ENCODE measurements around the gene HGFAC.
A peak's percentile ranks its signal among the peaks of the same experiment; 100 is the strongest.
"Not testable (repeated sequence)": the region's sequence is repeated elsewhere in the genome, so short reads cannot be mapped to it uniquely, and the experiment has no call there.

The HGFAC gene

GRCh38 chr4:3442959-3443749, 1.4 kb downstream of the HGFAC start:
- peak; percentile 75 for DNase-seq (ENCODE audit: low spot score)

GRCh38 chr4:3443750-3444309, 2.1 kb downstream of the HGFAC start:
- DNase-seq (ENCODE audit: low spot score): no peak

DNA sequence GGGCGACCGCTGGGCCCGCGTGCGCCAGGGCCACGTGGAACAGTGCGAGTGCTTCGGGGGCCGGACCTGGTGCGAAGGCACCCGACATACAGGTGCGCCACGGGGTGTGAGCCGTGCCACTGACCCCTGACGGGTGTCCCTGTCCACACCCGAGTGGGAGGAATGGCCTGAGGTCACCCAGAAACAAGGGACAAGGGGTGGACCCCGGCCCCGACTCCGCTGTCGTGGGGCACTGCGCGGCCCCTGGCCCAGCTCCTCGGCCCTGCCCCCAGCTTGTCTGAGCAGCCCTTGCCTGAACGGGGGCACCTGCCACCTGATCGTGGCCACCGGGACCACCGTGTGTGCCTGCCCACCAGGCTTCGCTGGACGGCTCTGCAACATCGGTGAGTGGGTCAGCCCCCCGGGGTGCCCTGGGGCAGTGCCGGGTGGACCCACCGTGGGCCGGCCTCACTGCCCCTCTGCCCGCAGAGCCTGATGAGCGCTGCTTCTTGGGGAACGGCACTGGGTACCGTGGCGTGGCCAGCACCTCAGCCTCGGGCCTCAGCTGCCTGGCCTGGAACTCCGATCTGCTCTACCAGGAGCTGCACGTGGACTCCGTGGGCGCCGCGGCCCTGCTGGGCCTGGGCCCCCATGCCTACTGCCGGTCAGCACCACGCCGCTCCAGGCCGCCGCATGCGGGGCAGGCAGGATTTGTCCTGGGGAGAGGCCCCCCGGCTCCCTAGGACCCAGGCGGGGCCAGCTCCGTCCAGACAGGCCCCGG, 2.8 kb downstream of the HGFAC start:
- no peak for DNase-seq (ENCODE audit: low spot score)

DNA sequence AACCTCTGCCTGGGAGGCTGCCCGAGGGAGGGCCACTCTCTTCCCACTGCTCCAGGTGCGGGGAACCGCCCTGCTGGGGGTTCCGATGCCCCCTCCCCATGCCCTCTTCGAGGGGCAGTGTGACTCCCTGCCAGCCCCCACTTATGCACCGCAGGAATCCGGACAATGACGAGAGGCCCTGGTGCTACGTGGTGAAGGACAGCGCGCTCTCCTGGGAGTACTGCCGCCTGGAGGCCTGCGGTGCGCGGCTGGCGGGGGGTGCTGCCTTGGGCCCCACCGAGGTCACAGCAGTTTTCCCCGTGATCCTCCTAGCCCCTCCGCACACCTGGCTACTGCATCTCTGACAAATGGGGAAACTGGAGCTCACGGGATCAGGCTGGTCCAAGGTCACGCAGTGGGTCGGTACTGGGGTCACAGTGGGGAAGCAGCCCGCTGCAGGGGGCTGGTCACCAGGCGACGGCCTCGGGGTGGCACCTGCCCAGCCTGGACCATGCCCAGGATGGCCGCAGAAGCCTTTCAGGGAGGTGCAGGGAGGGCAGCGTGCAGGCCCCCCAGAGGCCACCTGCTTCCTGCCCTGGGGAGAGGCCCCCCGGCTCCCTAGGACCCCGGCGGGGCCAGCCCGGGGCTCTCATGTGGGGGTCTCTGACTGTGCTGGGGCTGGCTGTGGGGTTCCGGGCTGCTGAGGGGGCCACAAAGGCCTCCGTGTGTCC, 3.5 kb downstream of the HGFAC start:
- no peak for DNase-seq (ENCODE audit: low spot score)

DNA sequence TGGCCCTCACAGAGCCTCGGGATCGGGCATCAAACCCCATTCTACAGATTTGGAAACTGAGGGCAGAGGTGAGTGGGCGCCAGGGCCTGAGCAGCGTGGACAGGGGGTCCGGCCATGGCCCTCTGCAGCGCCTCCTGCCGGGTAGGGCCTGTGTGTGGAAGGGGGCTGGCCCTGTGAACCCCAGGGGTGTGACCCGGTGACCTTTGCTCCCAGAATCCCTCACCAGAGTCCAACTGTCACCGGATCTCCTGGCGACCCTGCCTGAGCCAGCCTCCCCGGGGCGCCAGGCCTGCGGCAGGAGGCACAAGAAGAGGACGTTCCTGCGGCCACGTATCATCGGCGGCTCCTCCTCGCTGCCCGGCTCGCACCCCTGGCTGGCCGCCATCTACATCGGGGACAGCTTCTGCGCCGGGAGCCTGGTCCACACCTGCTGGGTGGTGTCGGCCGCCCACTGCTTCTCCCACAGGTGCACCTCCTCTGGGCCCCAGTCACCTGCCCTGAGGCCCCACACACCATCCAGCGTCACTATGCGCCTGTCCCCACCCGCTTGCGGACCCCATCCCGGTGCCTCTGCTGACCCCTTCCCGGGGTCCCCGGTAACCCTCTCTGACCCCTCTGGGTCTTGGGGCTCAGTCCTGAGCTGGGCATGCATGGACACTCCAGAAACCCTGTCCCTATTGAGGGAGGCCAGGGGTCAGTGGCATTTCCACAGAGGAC, 4.2 kb downstream of the HGFAC start:
- DNase-seq (ENCODE audit: low spot score): no peak

DNA sequence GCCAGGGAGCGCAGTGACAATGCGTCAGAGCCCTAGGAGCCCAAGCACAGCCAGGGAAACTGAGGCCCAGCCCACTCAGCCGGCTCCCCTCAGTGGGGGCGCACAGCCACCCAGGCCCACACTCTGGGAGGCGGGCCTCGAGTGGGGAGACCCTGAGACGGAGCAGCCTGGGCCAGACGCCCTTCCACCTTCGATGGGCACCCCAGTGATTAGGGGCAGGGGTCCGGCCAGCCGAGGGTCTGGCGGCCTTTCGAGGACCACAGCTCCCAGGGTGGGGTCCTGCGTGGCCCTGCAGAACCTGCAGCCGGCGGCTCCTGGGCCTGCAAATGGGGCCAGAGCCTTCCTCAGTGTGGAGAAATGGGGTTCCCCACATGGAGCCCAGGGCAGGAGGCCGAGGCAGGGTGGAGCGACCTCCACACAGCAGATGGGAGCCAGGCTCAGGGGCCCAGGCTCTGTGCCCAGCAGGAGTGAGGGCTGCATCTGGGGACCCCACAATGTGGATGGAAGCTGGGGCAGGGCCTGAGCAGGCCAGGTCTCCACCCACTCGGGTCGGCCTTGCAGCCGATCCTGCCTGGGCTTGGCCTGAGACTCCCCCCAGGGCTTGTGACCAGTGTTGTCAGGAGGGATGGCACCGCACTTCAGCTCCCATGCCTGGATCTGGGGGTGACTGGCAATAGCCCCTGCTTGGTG, 5.0 kb downstream of the HGFAC start:
- DNase-seq (ENCODE audit: low spot score): no peak

GRCh38 chr4:3447431-3448395, 5.9 kb downstream of the HGFAC start:
- DNase-seq (ENCODE audit: low spot score): no peak

DNA sequence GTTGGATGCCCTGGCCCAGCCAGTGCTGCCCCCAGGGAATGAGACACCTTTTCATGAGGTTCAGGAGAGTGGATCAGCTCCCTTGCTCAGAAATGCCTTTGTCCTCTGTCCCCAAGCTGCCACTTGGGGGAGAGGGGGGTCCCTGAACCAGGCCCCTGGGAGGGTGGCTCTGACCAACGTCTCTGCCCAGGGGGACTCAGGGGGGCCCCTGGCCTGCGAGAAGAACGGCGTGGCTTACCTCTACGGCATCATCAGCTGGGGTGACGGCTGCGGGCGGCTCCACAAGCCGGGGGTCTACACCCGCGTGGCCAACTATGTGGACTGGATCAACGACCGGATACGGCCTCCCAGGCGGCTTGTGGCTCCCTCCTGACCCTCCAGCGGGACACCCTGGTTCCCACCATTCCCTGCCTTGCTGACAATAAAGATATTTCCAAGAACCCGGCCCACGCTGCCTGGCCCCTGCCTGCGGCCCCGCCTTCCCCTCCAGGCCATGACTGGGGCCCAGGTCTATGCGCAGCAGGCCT, 7.3 kb downstream of the HGFAC start:
- DNase-seq (ENCODE audit: low spot score): no peak

DNA sequence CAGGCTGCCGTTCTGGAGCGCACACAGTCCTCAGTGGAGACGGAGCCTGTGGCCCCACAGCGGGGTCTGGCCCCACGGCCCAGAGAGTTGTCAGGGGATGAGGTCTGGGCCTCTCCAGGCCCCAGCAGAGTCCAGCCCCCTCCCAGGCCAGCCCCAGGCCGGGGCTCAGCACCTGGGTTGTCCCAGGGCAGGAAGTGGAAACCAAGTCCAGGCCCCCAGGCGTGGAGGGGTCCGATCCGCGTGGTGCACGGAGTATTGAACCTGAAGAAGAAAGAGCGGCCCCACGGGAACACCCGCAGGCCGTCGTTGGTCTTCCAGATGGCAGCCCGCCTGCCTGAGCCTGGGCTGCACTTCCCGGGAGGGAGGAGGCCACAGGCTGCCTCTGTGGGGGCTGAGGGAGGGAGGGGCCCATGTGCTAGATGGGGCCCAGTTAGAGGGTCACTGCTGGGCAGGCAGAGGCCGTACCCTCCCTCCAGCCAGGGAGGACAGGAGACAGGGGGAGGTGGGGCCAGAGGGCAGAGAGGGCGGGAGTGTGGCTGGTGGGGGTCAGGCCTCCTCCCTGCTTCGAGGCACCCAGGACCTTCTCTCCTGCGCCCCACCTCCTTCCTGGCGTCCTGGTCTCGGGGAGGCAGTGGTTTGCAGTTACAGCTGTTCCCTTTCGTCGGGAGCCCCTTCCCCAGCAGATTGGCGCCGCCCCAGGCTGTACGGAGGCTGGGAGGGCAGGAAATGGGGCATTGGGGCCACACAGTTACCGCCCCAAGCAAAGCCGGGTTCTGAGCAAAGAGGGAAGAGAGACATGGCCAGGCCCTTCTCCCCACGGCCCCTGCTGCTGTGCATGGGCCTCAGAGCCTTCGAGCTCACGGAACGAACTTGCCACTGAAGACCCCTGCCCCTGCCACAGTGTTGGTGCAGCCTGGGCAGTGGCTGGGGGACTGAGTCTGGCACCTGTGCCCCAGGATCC, 8.1 kb downstream of the HGFAC start:
- DNase-seq (ENCODE audit: low spot score): no peak

DNA sequence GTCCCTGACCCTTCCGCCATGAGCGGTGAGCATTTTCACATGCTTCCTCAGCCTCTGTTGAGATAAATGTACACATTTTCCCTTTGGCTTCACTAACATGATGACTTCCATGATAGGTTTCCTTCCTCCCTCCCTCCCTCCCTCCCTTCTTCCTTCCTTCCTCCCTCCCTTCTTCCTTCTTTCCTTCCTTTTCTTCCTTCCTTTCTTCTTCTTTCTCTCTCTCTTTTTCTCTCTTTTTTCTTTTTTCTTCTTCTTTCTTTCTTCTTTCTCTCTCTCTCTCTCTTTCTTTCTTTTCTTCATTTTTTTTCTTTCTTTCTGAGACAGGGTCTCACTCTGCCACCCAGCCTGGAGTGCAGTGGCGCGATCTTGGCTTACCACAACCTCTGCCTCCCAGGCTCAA, 8.9 kb downstream of the HGFAC start:
- no peak for DNase-seq (ENCODE audit: low spot score)

DNA sequence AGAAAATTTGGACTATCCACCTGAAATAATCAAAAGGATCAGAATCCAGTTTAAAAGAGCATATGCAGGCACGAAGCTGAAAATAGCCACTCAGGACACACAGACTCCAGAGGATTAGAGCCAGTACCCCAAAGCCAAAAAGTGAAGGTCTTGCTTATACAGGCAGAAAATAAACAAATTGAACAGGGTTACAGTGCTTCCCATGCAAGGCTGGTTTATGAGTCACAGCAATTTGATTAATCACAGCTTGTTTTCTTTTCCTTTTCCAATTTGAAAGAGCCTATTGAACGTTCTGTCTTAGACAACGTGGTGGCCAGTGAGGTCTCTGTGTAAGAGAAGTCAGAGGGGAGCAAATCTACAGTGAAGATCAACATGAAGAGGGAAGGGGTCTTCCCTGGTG, 10.2 kb downstream of the HGFAC start:
- DNase-seq (ENCODE audit: low spot score): no peak

- DNase-seq (ENCODE audit: low spot score): no peak
Measured at GRCh38 chr4:3452376-3452775, 10.6 kb downstream of the HGFAC start.

DNA sequence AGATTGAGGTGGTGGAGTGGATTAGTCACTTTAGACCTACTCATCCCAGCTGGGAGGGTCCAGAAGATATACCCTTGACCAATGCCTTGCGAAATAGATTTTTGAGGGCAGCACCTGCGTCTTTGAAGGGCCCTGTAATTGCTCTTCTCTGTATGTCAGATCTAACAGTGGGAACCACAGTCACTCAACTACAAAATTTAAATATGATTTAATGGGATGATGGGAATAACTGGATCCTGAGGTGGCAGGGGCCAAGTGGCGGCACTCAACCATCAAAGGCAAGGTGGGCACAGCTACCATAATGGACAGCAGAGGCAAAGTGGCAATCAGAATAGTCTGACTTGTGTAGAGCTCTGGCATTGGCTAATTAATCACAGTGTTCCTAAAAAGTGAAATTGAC, 13.8 kb downstream of the HGFAC start:
- not testable (repeated sequence) for DNase-seq (ENCODE audit: low spot score)

DNA sequence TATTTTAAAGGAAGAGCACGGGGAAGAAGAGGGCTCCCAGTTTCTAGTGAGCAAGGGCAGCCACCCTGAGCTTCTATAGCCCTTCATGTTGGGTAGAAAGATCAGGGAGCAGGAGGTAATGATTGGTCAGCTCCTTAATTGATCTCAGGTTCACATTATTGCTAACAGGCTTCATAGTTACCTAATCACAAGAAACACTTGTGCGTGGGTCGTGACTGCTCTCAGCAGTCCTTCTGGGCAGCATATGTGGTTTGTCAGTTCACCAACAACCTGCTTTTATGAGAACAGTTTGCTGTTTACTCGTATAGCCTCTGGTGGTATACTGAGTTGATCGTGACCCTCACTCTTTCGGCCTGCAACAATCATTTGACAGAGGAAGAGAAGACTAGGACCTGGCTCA, 16.6 kb downstream of the HGFAC start:
- DNase-seq (ENCODE audit: low spot score): no peak

DNA sequence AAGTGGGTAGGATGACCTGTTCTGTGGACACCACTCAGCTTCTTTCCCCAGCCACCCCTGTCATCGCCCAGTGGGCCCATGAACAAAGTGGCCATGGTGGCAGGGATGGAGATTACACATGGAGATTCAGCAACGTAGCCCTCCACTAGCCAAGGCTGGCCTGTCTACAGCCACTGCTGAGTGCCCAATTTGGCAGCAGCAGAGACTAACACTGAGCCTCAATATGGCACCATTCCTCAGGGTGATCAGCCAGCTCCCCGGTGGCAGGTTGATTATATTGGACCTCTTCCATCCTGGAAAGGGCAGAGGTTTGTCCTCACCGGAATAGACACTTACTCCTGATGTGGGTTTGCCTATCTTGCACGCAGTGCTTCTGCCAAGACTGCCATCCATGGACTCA, 17.4 kb downstream of the HGFAC start:
- not testable (repeated sequence) for DNase-seq (ENCODE audit: low spot score)

DNA sequence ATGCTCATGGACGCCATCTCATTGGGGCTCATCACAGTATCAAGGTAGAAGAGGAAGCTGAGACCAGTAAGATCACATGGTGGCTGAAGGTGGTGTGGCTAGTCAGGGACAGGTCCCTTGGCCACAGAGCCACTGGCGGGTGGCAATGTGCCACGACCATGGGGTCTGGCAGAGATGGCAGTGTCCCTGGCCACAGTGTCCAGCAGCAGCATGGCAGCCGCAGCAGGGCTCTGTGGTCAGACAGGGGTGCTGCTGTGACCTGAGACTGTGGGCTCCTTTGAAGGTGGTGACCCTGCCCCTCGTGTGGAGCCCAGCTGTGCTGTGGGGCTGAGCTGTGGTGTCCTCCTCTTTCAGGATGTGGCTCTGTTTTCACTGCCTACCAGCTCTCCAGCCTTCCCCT, 19.2 kb downstream of the HGFAC start:
- no peak for DNase-seq (ENCODE audit: low spot score)

GRCh38 chr4:3461515-3462291, 19.9 kb downstream of the HGFAC start:
- DNase-seq (ENCODE audit: low spot score): no peak

DNA sequence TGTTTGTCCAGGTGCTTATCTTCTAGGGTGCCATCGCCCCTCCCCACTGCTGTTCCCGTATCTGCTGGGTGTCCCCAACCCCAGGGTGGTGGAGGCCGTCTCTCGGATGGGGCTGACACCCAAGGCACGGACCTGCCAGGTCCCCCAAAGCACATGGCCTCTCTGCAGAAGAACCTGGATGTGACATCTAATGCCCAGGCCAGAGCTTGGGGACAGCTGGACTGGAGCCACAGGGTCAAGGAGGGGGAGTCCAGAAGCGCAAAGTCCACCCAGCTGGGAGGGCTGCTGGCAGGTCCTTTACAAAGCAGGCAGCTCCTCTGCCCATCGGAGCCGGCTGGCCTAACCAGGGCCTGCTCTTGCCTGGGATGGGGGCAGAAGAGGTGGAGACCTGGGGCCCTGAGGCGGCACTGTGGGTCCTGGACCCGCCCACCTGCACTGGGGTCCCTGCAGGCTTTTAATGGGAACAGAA, 20.6 kb downstream of the HGFAC start:
- no peak for DNase-seq (ENCODE audit: low spot score)
